Activated CD4-positive, alpha-beta T cell treated with anti-CD3 and anti-CD28 coated beads, Interleukin-2, Interleukin-6, amounts not matched to agents 100 ng/mL and 50 ng/mL, durations not matched to agents 16 hours and 8 hours (primary cell): ENCODE data around the gene OR8B3.

Experiments
- DNase-seq: peaks from one replicate; pipeline ENCODE4 v3.0.0-alpha.2; 2020

The OR8B3 gene

GRCh38 chr11:124359566-124359965 lies 39.3 kb downstream of the OR8B3 start:
- DNase-seq: no peak

- no peak for DNase-seq
Measured at GRCh38 chr11:124346311-124346955, 52.4 kb downstream of the OR8B3 start.
